Measurements from ENCODE around the gene TTC16. TPM values are rescaled to one million over a fixed set of nuclear protein-coding genes. Genes with fewer than 3 reads are reported as not detected.

TTC16 gene
- total RNA-seq, 1 donor from 2014 or later = not detected

DNA sequence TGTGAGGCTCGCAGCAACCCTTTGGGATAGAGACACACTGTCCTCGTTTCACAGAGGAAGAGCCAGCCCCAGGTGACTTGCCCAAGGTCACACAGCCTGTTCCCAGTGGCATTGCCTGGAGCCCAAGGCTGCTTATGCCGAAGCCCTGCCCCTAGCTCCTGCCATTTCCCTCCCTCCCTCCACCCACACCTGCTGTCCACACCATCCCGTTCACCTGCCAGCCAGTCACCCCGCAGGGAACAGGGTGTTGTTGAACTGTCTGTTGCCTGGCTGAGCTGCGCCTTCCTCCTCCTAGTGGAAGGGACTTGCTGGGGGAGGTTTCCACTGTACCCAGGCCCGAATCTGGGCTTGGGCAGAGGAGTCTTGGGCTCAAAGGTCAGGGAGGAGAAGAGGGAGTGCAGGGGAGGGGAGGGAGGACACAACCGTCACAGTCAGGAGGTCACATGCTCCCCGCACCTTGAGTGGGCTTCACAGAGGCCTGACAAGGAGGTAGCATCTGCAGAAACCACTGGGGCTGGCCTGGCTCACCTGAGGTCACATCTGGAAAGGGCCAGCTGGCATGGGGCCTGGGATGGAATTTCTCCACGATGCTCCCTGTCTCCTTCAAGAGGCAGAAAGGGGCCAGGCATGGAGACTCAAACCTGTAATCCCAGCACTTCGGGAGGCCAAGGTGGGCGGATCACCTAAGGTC lies 6.3 kb downstream of the TTC16 start:
- Histone ChIP-seq H4K20me1 (ENCODE audit: insufficient read depth, low read length) (peaks cover 3% of the 10 kb centered on the region), H3K27me3 (ENCODE audit: insufficient read depth, low read length) (no peaks in the 10 kb centered on the region), H2AFZ (ENCODE audit: low read depth, low read length) (no peak overlapping the region), H3K4me1 (ENCODE audit: insufficient read depth, low read length) (peaks cover 21% of the 10 kb centered on the region), H3K9ac (ENCODE audit: low read length) (no peak overlapping the region), H3K79me2 (ENCODE audit: insufficient read depth, low read length) (no peaks in the 10 kb centered on the region), H3K9me3 (ENCODE audit: insufficient read depth, low read depth, low read length) (no peaks in the 10 kb centered on the region), H3K4me2 (ENCODE audit: low read length) (no peak overlapping the region), H3K36me3 (ENCODE audit: insufficient read depth, low read length) (no peaks in the 10 kb centered on the region), H3K27ac (ENCODE audit: low read depth, low read length) (no peak overlapping the region), H3K4me3 (ENCODE audit: insufficient read depth, low read depth, low read length) (no peak overlapping the region)
- no peak overlapping the region for H3K4me3 Mint-ChIP-seq (ENCODE audit: unreplicated experiment)
- H3K27me3 Mint-ChIP-seq (ENCODE audit: low read depth, unreplicated experiment) = peaks cover 8% of the 10 kb centered on the region
- H3K27ac Mint-ChIP-seq (ENCODE audit: unreplicated experiment) = no peak overlapping the region
- no peaks in the 10 kb centered on the region for H3K36me3 Mint-ChIP-seq (ENCODE audit: low read depth, unreplicated experiment)
- FAIRE-seq (no peak), DNase-seq (ENCODE audit: low read depth) (no peak)
- TF ChIP-seq, protein P1, sequence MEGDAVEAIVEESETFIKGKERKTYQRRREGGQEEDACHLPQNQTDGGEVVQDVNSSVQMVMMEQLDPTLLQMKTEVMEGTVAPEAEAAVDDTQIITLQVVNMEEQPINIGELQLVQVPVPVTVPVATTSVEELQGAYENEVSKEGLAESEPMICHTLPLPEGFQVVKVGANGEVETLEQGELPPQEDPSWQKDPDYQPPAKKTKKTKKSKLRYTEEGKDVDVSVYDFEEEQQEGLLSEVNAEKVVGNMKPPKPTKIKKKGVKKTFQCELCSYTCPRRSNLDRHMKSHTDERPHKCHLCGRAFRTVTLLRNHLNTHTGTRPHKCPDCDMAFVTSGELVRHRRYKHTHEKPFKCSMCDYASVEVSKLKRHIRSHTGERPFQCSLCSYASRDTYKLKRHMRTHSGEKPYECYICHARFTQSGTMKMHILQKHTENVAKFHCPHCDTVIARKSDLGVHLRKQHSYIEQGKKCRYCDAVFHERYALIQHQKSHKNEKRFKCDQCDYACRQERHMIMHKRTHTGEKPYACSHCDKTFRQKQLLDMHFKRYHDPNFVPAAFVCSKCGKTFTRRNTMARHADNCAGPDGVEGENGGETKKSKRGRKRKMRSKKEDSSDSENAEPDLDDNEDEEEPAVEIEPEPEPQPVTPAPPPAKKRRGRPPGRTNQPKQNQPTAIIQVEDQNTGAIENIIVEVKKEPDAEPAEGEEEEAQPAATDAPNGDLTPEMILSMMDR (IDR thresholded peaks at IDR 0.05; ENCODE audit: insufficient read depth, low read depth, low read length) = no peak
- no peak for TF ChIP-seq EZH2 (IDR thresholded peaks at IDR 0.05; ENCODE audit: insufficient read depth, low read length)
- H3K4me1 Mint-ChIP-seq (ENCODE audit: low read depth, unreplicated experiment) = no peaks in the 10 kb centered on the region
- no peaks in the 10 kb centered on the region for H3K9me3 Mint-ChIP-seq (ENCODE audit: unreplicated experiment)

DNA sequence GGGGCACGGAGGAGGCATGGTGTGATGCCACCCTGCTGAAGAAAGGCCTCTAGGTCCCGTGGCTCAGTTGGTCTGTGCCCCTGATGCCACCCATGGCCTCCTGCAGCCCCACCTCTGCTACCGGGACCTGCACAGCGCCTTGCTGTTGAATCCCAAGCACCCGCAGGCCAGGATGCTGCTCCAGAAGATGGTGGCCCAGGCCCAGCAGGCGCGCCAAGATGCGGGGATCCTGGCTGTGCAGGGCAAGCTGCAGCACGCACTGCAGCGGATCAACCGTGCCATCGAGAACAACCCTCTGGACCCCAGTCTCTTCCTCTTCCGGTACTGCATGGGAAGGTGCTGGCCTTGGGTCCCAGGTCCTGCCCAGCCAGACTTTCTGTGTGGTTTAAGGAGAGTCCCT lies 7.1 kb downstream of the TTC16 start:
- peak overlapping the region; percentile 29 for H3K4me2 ChIP-seq (ENCODE audit: low read length)
- H3K4me1 Mint-ChIP-seq (ENCODE audit: low read depth, unreplicated experiment) = no peaks in the 10 kb centered on the region
- H3K9me3 ChIP-seq (ENCODE audit: insufficient read depth, low read depth, low read length) = no peaks in the 10 kb centered on the region
- no peak for DNase-seq (ENCODE audit: low read depth)
- no peak overlapping the region for H2AFZ ChIP-seq (ENCODE audit: low read depth, low read length)
- peaks cover 21% of the 10 kb centered on the region for H3K4me1 ChIP-seq (ENCODE audit: insufficient read depth, low read length)
- H3K27ac Mint-ChIP-seq (ENCODE audit: unreplicated experiment) = no peak overlapping the region
- H3K9me3 Mint-ChIP-seq (ENCODE audit: unreplicated experiment) = no peaks in the 10 kb centered on the region
- no peak overlapping the region for H3K4me3 ChIP-seq (ENCODE audit: insufficient read depth, low read depth, low read length)
- H3K9ac ChIP-seq (ENCODE audit: low read length) = no peak overlapping the region
- H3K36me3 Mint-ChIP-seq (ENCODE audit: low read depth, unreplicated experiment) = no peaks in the 10 kb centered on the region
- no peak for FAIRE-seq
- TF ChIP-seq, protein P1 (IDR thresholded peaks at IDR 0.05; ENCODE audit: insufficient read depth, low read depth, low read length) = no peak
- no peak for TF ChIP-seq EZH2 (IDR thresholded peaks at IDR 0.05; ENCODE audit: insufficient read depth, low read length)
- H3K27ac ChIP-seq (ENCODE audit: low read depth, low read length) = no peak overlapping the region
- H3K27me3 ChIP-seq (ENCODE audit: insufficient read depth, low read length) = no peaks in the 10 kb centered on the region
- H4K20me1 ChIP-seq (ENCODE audit: insufficient read depth, low read length) = peaks cover 3% of the 10 kb centered on the region
- H3K79me2 ChIP-seq (ENCODE audit: insufficient read depth, low read length) = no peaks in the 10 kb centered on the region
- no peaks in the 10 kb centered on the region for H3K36me3 ChIP-seq (ENCODE audit: insufficient read depth, low read length)
- peaks cover 9% of the 10 kb centered on the region for H3K27me3 Mint-ChIP-seq (ENCODE audit: low read depth, unreplicated experiment)
- no peak overlapping the region for H3K4me3 Mint-ChIP-seq (ENCODE audit: unreplicated experiment)

DNA sequence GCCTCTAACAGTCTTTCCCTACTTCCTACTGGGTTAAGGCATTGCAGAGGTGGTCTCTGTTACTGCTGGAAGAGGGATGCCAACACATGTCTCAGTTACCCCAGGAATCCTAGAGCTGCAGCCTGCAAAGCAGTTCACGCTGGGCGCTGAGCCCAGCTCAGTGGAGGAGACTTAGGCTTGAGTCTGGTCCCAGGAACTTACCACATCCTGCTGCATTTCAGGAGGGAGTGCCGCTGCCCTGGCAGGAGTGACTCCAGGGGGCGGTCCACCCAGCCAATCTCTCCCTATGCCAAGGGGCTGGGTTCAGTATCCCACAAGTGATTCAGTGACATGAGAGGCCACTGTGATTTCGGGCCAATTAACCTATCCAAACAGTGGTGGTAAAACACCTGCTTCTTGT lies 7.6 kb downstream of the TTC16 start:
- peak; percentile 78 for DNase-seq (ENCODE audit: low read depth)
- Mint-ChIP-seq H3K4me3 (ENCODE audit: unreplicated experiment) (no peak overlapping the region), H3K9me3 (ENCODE audit: unreplicated experiment) (no peaks in the 10 kb centered on the region), H3K4me1 (ENCODE audit: low read depth, unreplicated experiment) (no peaks in the 10 kb centered on the region), H3K27ac (ENCODE audit: unreplicated experiment) (no peak overlapping the region), H3K36me3 (ENCODE audit: low read depth, unreplicated experiment) (no peaks in the 10 kb centered on the region), H3K27me3 (ENCODE audit: low read depth, unreplicated experiment) (peaks cover 12% of the 10 kb centered on the region)
- Histone ChIP-seq H3K27me3 (ENCODE audit: insufficient read depth, low read length) (no peaks in the 10 kb centered on the region), H3K36me3 (ENCODE audit: insufficient read depth, low read length) (no peaks in the 10 kb centered on the region), H3K4me1 (ENCODE audit: insufficient read depth, low read length) (peaks cover 21% of the 10 kb centered on the region), H4K20me1 (ENCODE audit: insufficient read depth, low read length) (peaks cover 3% of the 10 kb centered on the region), H3K9me3 (ENCODE audit: insufficient read depth, low read depth, low read length) (no peaks in the 10 kb centered on the region), H2AFZ (ENCODE audit: low read depth, low read length) (no peak overlapping the region), H3K4me2 (ENCODE audit: low read length) (peak overlapping the region; percentile 29), H3K9ac (ENCODE audit: low read length) (no peak overlapping the region), H3K4me3 (ENCODE audit: insufficient read depth, low read depth, low read length) (no peak overlapping the region), H3K79me2 (ENCODE audit: insufficient read depth, low read length) (no peaks in the 10 kb centered on the region), H3K27ac (ENCODE audit: low read depth, low read length) (no peak overlapping the region)
- FAIRE-seq = peak; percentile 88
- TF ChIP-seq, protein P1 (IDR thresholded peaks at IDR 0.05; ENCODE audit: insufficient read depth, low read depth, low read length) = no peak
- no peak for TF ChIP-seq EZH2 (IDR thresholded peaks at IDR 0.05; ENCODE audit: insufficient read depth, low read length)
